Parathyroid adenoma (tissue), 2 donors: ENCODE data around the gene EMX1.

Source experiments
- H2AFZ ChIP-seq: fragments of 300-600 bp; sonication (generic); one replicate; pipeline ENCODE4 v1.7.0; 2017; ENCODE audit warnings: antibody characterized with exemption, mild to moderate bottlenecking
- H3K27ac ChIP-seq: fragments of 300-600 bp; sonication (generic); one replicate; pipeline ENCODE4 v1.7.0; 2017
- H3K27me3 ChIP-seq: fragments of 300-600 bp; sonication (generic); one replicate; pipeline ENCODE4 v1.7.0; 2017; ENCODE audit warnings: low read length; ENCODE audit not compliant: control insufficient read depth, insufficient read depth
- H3K36me3 ChIP-seq: fragments of 300-600 bp; sonication (generic); one replicate; pipeline ENCODE4 v1.7.0; 2017; ENCODE audit warnings: low read length; ENCODE audit not compliant: control insufficient read depth, insufficient read depth
- H3K4me1 ChIP-seq: fragments of 300-600 bp; sonication (generic); one replicate; pipeline ENCODE4 v1.7.0; 2017; ENCODE audit warnings: control low read depth
- H3K4me2 ChIP-seq: fragments of 300-600 bp; sonication (generic); one replicate; pipeline ENCODE4 v1.7.0; 2017; ENCODE audit warnings: low read length
- H3K4me3 ChIP-seq: fragments of 300-600 bp; sonication (generic); one replicate; pipeline ENCODE4 v1.7.0; 2017; ENCODE audit warnings: low read depth, low read length
- H3K79me2 ChIP-seq: fragments of 300-600 bp; sonication (generic); one replicate; pipeline ENCODE4 v1.7.0; 2017; ENCODE audit warnings: control low read depth
- H3K9ac ChIP-seq: fragments of 300-600 bp; sonication (generic); one replicate; pipeline ENCODE4 v1.7.0; 2017; ENCODE audit warnings: mild to moderate bottlenecking
- H3K9me3 ChIP-seq: fragments of 300-600 bp; sonication (generic); one replicate; pipeline ENCODE4 v1.7.0; 2017; ENCODE audit warnings: low read length; ENCODE audit not compliant: control insufficient read depth
- CTCF ChIP-seq: fragments of 300-600 bp; sonication (generic); IDR thresholded peaks from one replicate; pipeline ENCODE4 v1.7.0; 2017; ENCODE audit warnings: antibody characterized with exemption, mild to moderate bottlenecking
- donor health status: primary hyperparathyroidism.

The EMX1 gene

GRCh38 chr2:72923833-72924352, 6.6 kb downstream of the EMX1 start:
- Histone ChIP-seq H3K9me3 (no peaks in the 10 kb centered on the region), H2AFZ (no peak overlapping the region), H3K27ac (no peak overlapping the region), H3K4me2 (no peak overlapping the region), H3K79me2 (no peaks in the 10 kb centered on the region), H3K4me1 (peaks cover 2% of the 10 kb centered on the region), H3K9ac (no peak overlapping the region), H3K27me3 (no peaks in the 10 kb centered on the region), H3K36me3 (no peaks in the 10 kb centered on the region), H3K4me3 (no peak overlapping the region)
- no peak for TF ChIP-seq CTCF

- no peak overlapping the region for H2AFZ ChIP-seq
- no peaks in the 10 kb centered on the region for H3K79me2 ChIP-seq
- H3K9me3 ChIP-seq: no peaks in the 10 kb centered on the region
- no peak overlapping the region for H3K4me3 ChIP-seq
- H3K27me3 ChIP-seq: no peaks in the 10 kb centered on the region
- no peak for TF ChIP-seq CTCF
- H3K9ac ChIP-seq: no peak overlapping the region
- H3K27ac ChIP-seq: no peak overlapping the region
- no peak overlapping the region for H3K4me2 ChIP-seq
- no peaks in the 10 kb centered on the region for H3K36me3 ChIP-seq
- H3K4me1 ChIP-seq: peaks cover 6% of the 10 kb centered on the region
Measured at GRCh38 chr2:72924353-72925240, 7.3 kb downstream of the EMX1 start.

GRCh38 chr2:72925328-72925943, 8.1 kb downstream of the EMX1 start:
- H3K4me3 ChIP-seq: no peak overlapping the region
- no peak overlapping the region for H2AFZ ChIP-seq

GRCh38 chr2:72926368-72926767, 9.0 kb downstream of the EMX1 start:
- Histone ChIP-seq H3K9ac (no peak overlapping the region), H3K27me3 (no peaks in the 10 kb centered on the region)

More at GRCh38 chr2:72925328-72925943, 8.1 kb downstream of the EMX1 start:
- H3K4me2 ChIP-seq: no peak overlapping the region
- H3K36me3 ChIP-seq: no peaks in the 10 kb centered on the region
- TF ChIP-seq CTCF: no peak
- no peak overlapping the region for H3K9ac ChIP-seq
- H3K79me2 ChIP-seq: no peaks in the 10 kb centered on the region
- no peaks in the 10 kb centered on the region for H3K9me3 ChIP-seq
- H3K27ac ChIP-seq: no peak overlapping the region
- no peaks in the 10 kb centered on the region for H3K27me3 ChIP-seq
- peaks cover 6% of the 10 kb centered on the region for H3K4me1 ChIP-seq

More at GRCh38 chr2:72926368-72926767, 9.0 kb downstream of the EMX1 start:
- H3K9me3 ChIP-seq: no peaks in the 10 kb centered on the region
- H2AFZ ChIP-seq: no peak overlapping the region
- H3K4me1 ChIP-seq: peaks cover 6% of the 10 kb centered on the region
- no peaks in the 10 kb centered on the region for H3K36me3 ChIP-seq
- no peak overlapping the region for H3K27ac ChIP-seq
- no peak overlapping the region for H3K4me3 ChIP-seq
- H3K4me2 ChIP-seq: no peak overlapping the region
- TF ChIP-seq CTCF: no peak
- H3K79me2 ChIP-seq: no peaks in the 10 kb centered on the region
